Astrocyte (in vitro differentiated cells and primary cell): ENCODE data around the gene MAP3K20. TPM values are rescaled to one million over a fixed set of nuclear protein-coding genes. Genes with fewer than 3 reads are reported as not detected.

ENCODE experiments used
- DNase-seq: peaks from one replicate; pipeline ENCODE4 v3.0.0-alpha.2; 2010; ENCODE audit warnings: low read depth
- FAIRE-seq: peaks from 2 replicates; lab custom pipeline; 2011; peaks lifted over from hg19 to GRCh38; lab: Jason Lieb, UNC
- H2AFZ ChIP-seq: 2 replicates; pipeline ENCODE4 v1.6.0; 2012; ENCODE audit warnings: low read depth, low read length, inconsistent platforms
- H3K27ac ChIP-seq: 2 replicates; pipeline ENCODE4 v1.5.1; 2011; ENCODE audit warnings: low read depth, low read length, inconsistent platforms
- H3K27me3 ChIP-seq: 2 replicates; pipeline ENCODE4 v1.6.0; 2011; ENCODE audit warnings: low read length, inconsistent platforms; ENCODE audit not compliant: insufficient read depth
- H3K36me3 ChIP-seq: 2 replicates; pipeline ENCODE4 v1.5.1; 2011; ENCODE audit warnings: low read length, inconsistent platforms; ENCODE audit not compliant: insufficient read depth
- H3K4me1 ChIP-seq: 2 replicates; pipeline ENCODE4 v1.5.1; 2011; ENCODE audit warnings: low read length, inconsistent platforms; ENCODE audit not compliant: insufficient read depth
- H3K4me2 ChIP-seq: 2 replicates; pipeline ENCODE4 v1.6.0; 2012; ENCODE audit warnings: low read length, inconsistent platforms
- H3K4me3 ChIP-seq: 2 replicates; pipeline ENCODE4 v1.5.1; 2011; ENCODE audit warnings: low read depth, mild to moderate bottlenecking, low read length, inconsistent platforms; ENCODE audit not compliant: insufficient read depth
- H3K79me2 ChIP-seq: 2 replicates; pipeline ENCODE4 v1.6.0; 2012; ENCODE audit warnings: mild to moderate bottlenecking, low read length, inconsistent platforms; ENCODE audit not compliant: insufficient read depth
- H3K9ac ChIP-seq: 2 replicates; pipeline ENCODE4 v1.6.0; 2012; ENCODE audit warnings: mild to moderate bottlenecking, low read length, inconsistent platforms
- H3K9me3 ChIP-seq: 2 replicates; pipeline ENCODE4 v1.5.1; 2012; ENCODE audit warnings: low read depth, mild to moderate bottlenecking, low read length, inconsistent platforms; ENCODE audit not compliant: insufficient read depth
- H4K20me1 ChIP-seq: 2 replicates; pipeline ENCODE4 v1.6.0; 2012; ENCODE audit warnings: low read length, inconsistent platforms; ENCODE audit not compliant: insufficient read depth
- H3K27ac Mint-ChIP-seq: one replicate; pipeline ENCODE4 v1.8.0; 2021; ENCODE audit warnings: mild to moderate bottlenecking, mixed read lengths; ENCODE audit not compliant: unreplicated experiment
- H3K27me3 Mint-ChIP-seq: one replicate; pipeline ENCODE4 v1.8.0; 2021; ENCODE audit warnings: low read depth, mixed read lengths; ENCODE audit not compliant: unreplicated experiment
- H3K36me3 Mint-ChIP-seq: one replicate; pipeline ENCODE4 v1.8.0; 2021; ENCODE audit warnings: low read depth, mixed read lengths; ENCODE audit not compliant: unreplicated experiment
- H3K4me1 Mint-ChIP-seq: one replicate; pipeline ENCODE4 v1.8.0; 2021; ENCODE audit warnings: low read depth, mixed read lengths; ENCODE audit not compliant: unreplicated experiment
- H3K4me3 Mint-ChIP-seq: one replicate; pipeline ENCODE4 v1.8.0; 2021; ENCODE audit warnings: mild to moderate bottlenecking, moderate library complexity, mixed read lengths; ENCODE audit not compliant: unreplicated experiment
- H3K9me3 Mint-ChIP-seq: one replicate; pipeline ENCODE4 v1.8.0; 2021; ENCODE audit warnings: mild to moderate bottlenecking, mixed read lengths; ENCODE audit not compliant: unreplicated experiment
- EZH2 ChIP-seq: IDR thresholded peaks from 2 replicates; pipeline ENCODE4 v1.6.1; 2012; ENCODE audit warnings: mild to moderate bottlenecking, low read length, inconsistent platforms; ENCODE audit not compliant: insufficient read depth
- total RNA-seq: library from RNA; stranded (reverse); gene quantifications from 2 replicates; pipeline ENCODE4 v1.2.1, GENCODE V29; 2021
- TF ChIP-seq, protein P1 (sequence below): IDR thresholded peaks from 2 replicates; pipeline ENCODE4 v1.5.1; 2011; ENCODE audit warnings: low read depth, mild to moderate bottlenecking, inconsistent platforms, low read length, moderate library complexity; ENCODE audit not compliant: insufficient read depth

Gene MAP3K20
- total RNA-seq, 1 donor from 2014 or later = 42.4 TPM

DNA sequence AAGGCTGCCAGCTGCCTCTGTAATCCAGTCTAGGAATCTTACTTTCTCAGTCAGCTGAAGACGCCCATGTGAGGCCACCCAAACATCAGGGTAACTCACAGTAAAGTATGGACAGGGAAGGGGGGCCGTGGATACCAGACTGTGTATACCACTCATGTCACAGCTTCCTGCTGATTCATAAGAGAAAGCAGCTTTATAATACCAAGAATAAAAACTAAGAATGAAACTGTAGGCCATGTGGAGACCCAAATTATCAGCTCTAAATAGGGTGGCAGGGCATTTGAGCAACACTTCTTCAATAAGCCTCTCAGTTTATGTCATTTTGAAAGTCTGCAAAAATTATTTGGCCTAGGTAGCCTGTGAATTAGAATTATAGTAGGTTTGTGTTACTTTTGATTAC, 164.0 kb downstream of the MAP3K20 start:
- Mint-ChIP-seq H3K4me1 (no peaks in the 10 kb centered on the region), H3K4me3 (no peak overlapping the region), H3K36me3 (peaks cover 14% of the 10 kb centered on the region), H3K27me3 (no peaks in the 10 kb centered on the region), H3K9me3 (peaks cover 5% of the 10 kb centered on the region), H3K27ac (no peak overlapping the region)
- TF ChIP-seq EZH2 = no peak
- TF ChIP-seq, protein P1, sequence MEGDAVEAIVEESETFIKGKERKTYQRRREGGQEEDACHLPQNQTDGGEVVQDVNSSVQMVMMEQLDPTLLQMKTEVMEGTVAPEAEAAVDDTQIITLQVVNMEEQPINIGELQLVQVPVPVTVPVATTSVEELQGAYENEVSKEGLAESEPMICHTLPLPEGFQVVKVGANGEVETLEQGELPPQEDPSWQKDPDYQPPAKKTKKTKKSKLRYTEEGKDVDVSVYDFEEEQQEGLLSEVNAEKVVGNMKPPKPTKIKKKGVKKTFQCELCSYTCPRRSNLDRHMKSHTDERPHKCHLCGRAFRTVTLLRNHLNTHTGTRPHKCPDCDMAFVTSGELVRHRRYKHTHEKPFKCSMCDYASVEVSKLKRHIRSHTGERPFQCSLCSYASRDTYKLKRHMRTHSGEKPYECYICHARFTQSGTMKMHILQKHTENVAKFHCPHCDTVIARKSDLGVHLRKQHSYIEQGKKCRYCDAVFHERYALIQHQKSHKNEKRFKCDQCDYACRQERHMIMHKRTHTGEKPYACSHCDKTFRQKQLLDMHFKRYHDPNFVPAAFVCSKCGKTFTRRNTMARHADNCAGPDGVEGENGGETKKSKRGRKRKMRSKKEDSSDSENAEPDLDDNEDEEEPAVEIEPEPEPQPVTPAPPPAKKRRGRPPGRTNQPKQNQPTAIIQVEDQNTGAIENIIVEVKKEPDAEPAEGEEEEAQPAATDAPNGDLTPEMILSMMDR = no peak
- no peak overlapping the region for H2AFZ ChIP-seq
- H3K27me3 ChIP-seq = no peaks in the 10 kb centered on the region
- H3K27ac ChIP-seq = no peak overlapping the region
- peaks cover 5% of the 10 kb centered on the region for H3K36me3 ChIP-seq
- H3K79me2 ChIP-seq = no peaks in the 10 kb centered on the region
- no peaks in the 10 kb centered on the region for H3K9me3 ChIP-seq
- no peaks in the 10 kb centered on the region for H4K20me1 ChIP-seq
- H3K4me3 ChIP-seq = no peak overlapping the region
- H3K4me2 ChIP-seq = no peak overlapping the region
- H3K9ac ChIP-seq = no peak overlapping the region
- DNase-seq = no peak
- no peaks in the 10 kb centered on the region for H3K4me1 ChIP-seq
- FAIRE-seq = no peak

DNA sequence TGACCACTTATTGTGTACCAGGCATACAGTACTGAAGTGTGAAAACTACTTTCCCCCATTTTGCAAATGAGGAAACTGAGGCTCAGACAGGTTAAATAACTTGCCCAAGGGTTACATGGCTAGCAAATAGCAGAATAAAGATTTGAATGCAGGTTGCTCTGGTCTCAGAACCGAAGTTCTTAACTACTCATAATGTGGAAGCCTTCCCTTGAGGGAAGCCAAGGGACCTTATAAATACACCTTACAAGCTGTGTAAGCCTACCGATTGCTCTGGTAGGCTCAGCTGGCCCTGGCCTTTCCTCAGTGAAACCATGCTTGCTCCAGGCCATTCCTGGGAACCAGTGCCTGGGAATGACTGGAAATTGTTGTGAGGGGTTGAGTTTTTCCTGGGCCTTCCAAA, 164.4 kb downstream of the MAP3K20 start:
- Histone ChIP-seq H3K27ac (no peak overlapping the region), H3K4me3 (no peak overlapping the region), H3K9me3 (no peaks in the 10 kb centered on the region), H3K79me2 (no peaks in the 10 kb centered on the region), H4K20me1 (no peaks in the 10 kb centered on the region), H3K9ac (no peak overlapping the region), H3K4me2 (no peak overlapping the region), H2AFZ (no peak overlapping the region), H3K27me3 (no peaks in the 10 kb centered on the region), H3K4me1 (no peaks in the 10 kb centered on the region), H3K36me3 (peaks cover 5% of the 10 kb centered on the region)
- Mint-ChIP-seq H3K9me3 (peaks cover 3% of the 10 kb centered on the region), H3K4me3 (no peak overlapping the region), H3K4me1 (no peaks in the 10 kb centered on the region), H3K27ac (no peak overlapping the region), H3K36me3 (peaks cover 12% of the 10 kb centered on the region), H3K27me3 (no peaks in the 10 kb centered on the region)
- no peak for DNase-seq
- no peak for TF ChIP-seq EZH2
- TF ChIP-seq, protein P1 = no peak
- no peak for FAIRE-seq

DNA sequence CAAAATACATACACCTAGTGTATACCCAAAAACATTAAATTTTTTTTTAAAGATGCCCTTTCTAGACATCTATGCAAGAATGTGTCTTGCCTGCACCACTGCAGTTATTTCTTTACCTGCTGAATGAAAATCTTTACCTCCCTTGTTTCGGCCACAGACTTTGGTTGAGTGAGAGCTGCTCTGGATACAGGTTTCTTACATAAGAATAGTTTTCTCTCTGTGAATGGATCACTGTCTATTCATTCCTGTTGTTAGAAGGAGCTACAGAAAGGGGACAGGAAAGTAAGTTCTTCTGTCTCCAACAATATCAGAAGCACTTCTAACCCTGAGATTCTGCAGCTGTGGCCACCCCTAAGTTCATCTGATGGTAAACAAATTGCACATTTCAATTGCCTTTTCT, 166.0 kb downstream of the MAP3K20 start:
- Mint-ChIP-seq H3K36me3 (peaks cover 15% of the 10 kb centered on the region), H3K4me3 (no peak overlapping the region), H3K27ac (no peak overlapping the region), H3K4me1 (no peaks in the 10 kb centered on the region), H3K9me3 (peaks cover 3% of the 10 kb centered on the region), H3K27me3 (no peaks in the 10 kb centered on the region)
- peaks cover 5% of the 10 kb centered on the region for H3K36me3 ChIP-seq
- H3K4me3 ChIP-seq = no peak overlapping the region
- no peaks in the 10 kb centered on the region for H3K4me1 ChIP-seq
- H3K9ac ChIP-seq = no peak overlapping the region
- no peaks in the 10 kb centered on the region for H3K27me3 ChIP-seq
- H3K9me3 ChIP-seq = no peaks in the 10 kb centered on the region
- DNase-seq = no peak
- no peak overlapping the region for H3K4me2 ChIP-seq
- no peaks in the 10 kb centered on the region for H3K79me2 ChIP-seq
- TF ChIP-seq, protein P1 = no peak
- no peak for TF ChIP-seq EZH2
- H3K27ac ChIP-seq = no peak overlapping the region
- no peaks in the 10 kb centered on the region for H4K20me1 ChIP-seq
- FAIRE-seq = no peak
- H2AFZ ChIP-seq = no peak overlapping the region
